Dermis blood vessel endothelial cell (primary cell): Measurements from ENCODE around the gene MOB3A. TPM values are rescaled to one million over a fixed set of nuclear protein-coding genes. Genes with fewer than 3 reads are reported as not detected.

Experiments used
- DNase-seq: peaks from one replicate; pipeline ENCODE4 v3.0.0; 2010
- total RNA-seq: library from RNA; depleted of rRNA; stranded (reverse); fragments of >200 nt; gene quantifications from 2 replicates; pipeline ENCODE4 v1.2.3, GENCODE V29; 2014

The MOB3A gene
- total RNA-seq, 1 donor from 2014 or later = 26.4 TPM

DNA sequence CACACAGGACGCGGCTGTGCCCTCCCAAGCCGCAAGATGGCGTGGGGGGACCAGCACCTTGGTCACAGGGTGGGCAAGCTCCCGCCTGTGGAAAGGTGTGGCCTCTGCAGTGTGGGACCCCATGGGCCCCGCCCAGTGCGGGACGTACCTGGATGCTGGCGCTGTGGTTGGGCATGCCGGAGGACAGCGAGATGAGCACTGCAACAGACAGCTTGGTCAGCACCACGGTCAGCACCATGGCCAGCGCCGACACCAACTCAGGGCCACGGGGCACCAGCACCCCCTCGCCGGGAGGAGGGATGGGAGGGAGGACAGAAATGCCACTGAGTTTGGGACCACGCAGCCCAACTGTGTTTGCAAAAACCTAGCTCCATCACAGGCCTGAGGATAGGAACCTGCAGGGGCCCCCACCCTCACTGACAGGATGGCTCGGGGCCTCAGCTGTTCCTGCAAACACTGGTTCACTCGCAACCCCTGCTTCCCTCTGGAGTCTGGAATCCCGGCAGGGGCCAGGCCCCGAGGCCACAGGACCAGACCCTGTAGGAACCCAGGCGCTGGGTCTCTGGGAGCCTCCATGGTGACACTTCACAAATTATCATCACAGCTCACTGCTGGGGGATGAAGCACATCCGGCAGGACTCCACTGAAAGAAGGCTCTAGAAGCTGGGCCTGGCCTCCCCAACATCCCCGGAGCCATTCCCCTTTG is 27.7 kb upstream of the MOB3A start:
- DNase-seq = peak; percentile 19

DNA sequence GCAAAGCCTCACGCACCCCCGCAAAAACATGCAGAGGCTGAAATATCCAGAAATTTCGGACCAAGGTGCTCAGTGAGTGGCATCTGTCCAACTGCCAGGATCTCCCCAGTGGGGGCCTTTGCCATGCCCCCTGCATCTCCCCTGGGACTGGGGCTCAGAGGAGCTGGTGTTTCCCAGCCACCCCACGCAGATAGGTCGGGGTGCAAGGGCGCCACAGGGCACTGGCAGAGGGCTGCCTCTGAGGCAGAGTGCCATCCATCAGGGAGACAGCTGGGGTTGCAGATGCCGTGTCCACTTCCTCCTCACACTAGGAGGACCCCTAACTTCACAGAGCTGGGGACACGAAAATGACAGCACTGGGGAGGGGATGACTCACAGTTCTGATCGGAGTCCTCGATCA is 26.9 kb upstream of the MOB3A start:
- DNase-seq = no peak

DNA sequence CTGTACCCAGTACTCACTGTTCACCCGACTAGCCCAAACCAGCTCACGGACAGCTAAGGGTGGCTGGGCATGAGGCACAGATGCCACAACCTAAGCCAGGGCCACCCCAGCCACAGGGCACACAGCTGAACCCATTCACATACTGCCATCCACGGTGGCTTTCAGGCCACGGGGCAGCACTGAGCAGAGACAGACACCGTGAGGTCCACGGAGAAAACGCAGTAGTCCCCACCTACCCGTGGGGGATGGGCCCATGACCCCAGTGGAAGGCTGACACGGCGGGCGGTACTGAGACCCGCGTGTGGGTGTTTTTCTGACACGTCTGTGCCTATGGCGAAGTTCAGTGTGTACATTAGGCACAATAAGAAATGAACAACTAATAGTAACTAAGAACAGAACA is 26.1 kb upstream of the MOB3A start:
- DNase-seq = no peak

DNA sequence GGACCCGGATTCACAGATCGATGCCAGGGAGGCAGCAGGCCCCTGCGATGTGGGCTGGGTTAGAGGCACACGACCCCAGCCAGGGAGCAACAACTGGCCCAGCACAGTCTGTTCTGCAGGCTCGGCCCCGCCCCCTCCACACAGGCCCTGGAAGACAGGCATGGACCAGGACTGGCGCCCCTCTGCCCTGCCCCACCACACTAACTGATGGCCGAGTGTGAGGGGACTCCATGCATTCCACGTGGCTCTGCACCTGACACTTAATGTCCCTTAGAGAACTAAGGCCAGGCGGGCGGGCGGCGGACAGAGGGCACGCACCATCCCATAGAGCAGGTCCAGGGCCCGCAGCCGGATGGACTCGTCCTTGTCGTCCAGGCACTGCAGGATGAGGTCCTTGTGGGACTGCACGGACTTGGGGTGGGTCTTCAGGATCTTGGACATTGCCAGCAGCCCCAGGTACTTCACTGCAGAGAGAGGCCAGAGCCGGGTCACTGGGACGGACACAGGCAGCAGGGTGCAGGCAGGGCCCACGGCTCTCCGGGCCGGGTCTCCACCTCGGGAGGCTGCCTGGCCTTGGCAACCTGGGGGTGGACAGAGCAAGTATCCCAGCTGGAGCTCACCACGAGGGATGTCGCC is 25.4 kb upstream of the MOB3A start:
- DNase-seq = no peak

DNA sequence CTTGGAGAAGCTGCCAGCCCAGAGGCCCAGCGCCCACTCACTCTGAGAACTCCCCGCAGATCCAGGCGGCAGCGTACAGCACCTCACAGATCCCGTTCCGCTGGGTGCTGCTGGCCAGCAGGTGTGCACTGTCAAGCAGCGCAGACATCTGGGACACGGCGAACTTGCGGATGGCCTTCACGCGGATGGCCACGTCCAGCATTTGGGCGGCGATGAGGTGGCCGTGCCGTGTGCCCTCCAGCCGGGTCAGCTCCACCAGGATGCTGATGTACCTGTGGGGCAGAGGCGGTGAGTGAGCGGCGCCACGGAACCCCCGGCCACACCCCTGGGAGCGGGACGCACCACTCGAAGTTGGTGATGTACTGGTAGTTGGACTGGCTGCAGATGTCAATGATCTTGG is 24.7 kb upstream of the MOB3A start:
- DNase-seq = no peak

DNA sequence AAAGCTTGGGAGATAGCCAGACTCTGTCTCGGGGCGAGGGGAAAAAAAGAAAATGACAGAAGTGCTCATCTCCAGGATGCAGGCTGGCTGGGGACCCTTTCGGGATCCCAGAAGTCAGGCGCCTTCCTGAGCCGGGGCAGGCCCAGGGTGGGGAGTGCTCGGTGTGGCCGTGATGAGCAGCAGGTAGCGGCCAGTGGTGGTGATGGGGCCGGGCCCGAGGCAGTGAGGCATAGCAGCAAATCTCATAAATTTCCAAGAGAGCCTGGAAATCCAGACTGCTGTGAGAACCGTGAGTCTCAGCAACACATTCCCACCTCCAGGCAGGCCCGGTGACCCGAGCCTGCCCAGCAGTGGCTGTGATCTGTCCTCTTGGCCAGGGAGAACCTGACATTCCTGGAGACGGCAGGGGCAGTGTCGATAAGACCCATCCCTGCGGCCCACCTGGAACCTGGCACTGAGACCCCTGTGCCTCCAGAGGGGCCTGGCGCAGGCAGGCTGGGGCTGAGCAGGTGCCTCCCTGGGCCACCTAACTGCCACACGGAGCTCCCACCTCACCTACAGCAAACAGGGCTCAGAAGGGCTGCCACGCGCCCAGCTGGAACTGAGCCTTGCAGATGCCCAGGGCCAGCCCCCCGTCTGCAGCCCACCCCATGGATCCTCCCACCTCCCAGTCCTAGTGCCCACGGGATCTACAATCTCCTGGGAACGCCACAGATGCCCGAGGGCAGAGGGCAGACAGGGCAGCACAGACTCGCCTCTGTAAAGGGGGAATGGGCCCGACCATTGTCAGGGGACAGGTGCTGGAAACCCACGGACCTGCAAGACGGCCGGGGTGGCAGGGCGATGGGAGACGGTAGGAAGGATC is 24.0 kb upstream of the MOB3A start:
- no peak for DNase-seq

DNA sequence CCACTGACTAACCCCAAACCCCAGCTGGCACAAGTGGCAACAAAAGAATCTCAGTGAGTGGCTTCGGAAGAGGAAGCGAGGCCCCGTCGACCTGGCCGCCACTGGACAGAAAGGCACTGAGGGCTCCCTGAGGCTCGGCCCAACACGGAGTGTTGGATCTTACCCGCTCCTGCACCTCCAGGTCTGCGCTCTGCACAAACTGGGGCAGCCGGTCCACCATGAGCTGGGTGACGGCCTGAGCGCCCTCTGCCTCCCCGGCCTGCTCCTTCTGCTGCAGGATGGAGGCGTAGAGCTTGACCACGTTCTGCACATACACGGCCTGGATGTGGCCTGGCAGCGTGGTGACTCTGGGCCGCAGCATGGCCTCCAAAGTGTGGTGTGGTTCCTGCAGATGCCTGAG is 22.3 kb upstream of the MOB3A start:
- no peak for DNase-seq

DNA sequence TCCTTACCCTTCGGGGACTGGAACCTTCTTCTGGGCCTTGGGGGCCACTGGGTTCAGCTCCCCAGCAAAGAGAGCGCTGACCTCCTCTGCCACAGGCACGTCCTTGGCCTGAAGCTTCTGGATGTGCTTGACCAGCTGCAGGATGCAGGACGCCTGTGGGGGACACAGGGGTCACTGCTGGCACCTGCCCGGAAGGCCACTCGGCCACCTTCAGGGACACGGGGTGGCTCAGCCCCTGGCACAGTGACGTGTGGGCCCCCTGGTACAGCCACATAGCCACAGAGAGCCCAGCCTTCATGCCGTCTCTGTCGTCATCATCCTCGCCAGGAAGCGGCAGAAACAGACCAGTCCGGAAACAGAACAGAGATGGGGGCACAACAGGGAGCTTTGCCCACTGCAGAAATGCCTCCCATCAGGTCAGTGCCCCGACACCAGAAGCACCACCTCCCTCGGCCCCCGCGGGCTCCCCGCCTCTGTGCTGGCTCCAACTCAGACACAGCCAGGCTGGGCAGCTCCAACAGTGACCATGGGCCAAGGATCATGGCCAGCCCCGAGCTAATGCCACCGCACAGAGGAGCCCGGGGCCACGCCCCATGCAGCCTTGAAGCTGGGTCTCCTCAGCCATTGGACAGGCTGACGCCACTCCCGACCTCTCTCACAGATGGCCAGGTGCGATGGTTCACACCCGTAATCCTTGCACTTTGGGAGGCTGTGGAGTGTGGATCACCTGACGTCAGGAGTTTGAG is 21.3 kb upstream of the MOB3A start:
- no peak for DNase-seq

DNA sequence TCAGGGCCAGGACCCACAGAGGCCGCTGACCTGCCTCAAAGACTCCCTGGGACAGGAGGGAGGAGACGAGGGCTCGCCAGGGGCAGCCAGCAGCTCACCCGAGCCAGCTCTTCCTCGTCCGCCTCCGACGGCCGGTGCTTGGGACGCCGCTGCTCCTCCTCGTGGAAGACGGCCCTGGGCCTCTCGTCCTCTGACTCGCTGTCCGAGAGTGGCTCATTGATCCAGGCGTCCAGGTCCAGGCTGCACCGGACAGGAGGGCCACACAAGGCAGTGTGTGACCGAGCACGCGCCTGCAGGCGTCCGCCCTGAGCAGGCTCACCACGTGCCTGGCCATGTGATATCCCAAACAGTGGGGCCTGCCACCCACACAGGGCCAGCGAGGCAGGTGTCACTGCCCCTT is 20.4 kb upstream of the MOB3A start:
- DNase-seq = no peak

DNA sequence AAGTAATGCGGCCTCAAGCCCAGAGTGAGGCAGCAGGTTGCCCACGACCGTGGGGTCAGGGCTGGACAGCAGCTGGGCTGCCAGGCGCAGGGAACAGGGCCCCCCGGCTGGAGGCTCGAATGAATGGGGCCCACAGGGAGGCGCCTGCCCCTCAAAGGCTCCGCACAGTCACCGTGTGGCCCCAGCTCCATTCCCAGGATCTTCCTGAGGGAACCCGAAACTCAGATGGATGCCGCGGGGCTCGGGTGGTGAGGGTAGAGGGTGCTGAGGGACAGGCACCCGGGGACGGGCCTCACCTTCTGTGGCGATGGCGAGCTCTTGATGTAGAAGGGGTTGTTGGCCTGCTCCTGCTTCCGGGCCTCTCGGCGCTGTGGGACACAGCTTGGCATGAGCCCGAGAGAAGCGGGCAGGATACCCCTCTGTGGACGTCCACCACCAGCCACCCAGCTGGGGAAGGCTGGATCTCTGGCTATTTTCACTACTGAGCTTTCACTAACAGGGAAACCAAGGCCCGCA is 19.8 kb upstream of the MOB3A start:
- no peak for DNase-seq

DNA sequence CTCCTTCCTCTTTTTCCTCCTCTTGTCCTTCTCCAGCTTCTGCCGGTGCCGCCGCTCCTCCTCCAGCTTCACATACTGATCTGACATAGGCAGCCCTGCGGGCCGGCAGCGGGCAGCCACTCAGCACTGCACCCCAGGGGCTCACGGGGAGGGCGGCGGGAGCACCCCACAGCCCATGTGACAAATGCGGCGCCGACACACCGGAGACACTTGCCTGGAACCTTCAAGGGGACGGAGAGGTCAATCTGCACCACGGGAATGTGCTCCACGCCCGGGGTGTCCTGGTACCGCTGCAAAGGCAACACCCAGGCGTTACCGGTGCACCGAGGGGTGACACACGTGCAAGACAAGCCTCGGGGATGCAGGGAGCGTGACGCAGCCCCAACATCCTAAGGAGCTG is 19.2 kb upstream of the MOB3A start:
- DNase-seq = no peak

DNA sequence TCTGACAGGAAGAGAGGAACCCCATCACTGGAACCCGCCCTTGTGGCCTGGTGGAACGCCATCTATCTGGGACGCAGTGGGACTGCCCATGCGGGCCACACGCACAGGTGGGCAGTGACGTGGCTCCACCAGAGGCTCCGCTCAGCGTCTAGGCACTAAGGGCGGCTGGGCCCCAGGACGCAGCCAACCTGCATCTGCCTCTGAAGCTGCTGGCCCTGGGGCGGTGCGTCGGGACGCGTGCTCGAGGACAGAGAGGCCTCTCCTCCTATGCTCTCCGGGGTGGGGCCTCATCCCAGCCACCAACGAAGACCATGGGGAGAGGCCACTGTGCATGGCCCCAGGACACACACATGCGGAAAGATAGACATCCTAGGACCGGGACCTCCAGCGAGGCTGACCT is 18.7 kb upstream of the MOB3A start:
- DNase-seq = no peak

DNA sequence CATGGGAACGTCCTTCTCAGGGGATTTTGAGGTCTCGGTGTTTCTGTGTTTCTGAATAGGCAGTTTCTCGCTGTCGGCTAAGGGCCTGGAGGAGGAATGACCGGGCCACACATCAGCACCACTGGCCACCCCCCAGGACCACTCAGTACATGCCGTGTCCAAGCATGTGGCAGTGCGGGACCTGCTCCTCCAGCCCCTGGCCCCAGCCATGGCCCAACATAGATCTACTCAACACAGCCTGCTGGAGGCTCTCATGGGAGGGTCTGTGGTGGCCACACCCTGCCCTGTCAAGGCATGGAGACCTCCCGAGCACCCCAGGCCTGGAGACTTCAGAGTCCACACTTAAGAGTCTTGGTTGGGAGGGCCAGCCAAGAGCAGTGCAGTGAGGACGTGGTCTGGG is 18.1 kb upstream of the MOB3A start:
- no peak for DNase-seq

DNA sequence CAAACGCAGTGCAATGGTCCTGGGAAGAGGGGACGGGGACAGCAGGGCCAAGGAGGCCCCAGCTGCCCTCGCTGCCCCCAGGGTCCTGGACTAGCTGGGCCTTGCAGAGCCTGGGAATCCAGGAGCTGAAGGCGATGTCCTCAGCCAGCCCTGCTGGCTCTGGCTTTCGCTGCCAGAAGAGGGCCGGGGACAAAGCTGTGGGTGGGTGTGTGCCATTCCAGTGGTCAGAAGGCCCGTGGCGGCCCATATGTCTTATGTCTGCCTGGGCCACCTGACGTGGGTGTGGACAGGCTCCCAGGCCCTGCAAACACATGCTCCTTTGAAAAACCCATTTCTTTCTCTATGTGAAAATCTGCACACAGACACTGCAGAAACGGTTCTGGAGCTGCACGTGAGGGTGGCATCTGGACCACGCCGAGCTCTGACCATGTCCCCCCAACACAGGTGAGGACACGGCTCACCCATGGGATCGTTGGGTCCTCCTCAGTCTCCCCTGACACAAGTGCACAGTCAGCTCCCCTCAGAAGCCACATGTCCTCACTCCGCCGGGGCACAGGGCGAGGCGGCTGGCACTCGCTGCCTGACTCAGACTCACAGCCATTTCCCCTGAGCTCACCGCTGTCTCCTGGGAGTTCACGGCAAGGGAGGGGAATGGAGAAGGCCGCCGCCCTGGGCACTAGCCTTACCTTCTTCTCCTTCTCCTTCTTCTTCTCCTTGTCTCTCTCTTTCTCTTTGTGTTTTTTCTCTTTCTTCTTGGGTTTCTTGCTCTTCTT is 17.5 kb upstream of the MOB3A start:
- peak; percentile 65 for DNase-seq

DNA sequence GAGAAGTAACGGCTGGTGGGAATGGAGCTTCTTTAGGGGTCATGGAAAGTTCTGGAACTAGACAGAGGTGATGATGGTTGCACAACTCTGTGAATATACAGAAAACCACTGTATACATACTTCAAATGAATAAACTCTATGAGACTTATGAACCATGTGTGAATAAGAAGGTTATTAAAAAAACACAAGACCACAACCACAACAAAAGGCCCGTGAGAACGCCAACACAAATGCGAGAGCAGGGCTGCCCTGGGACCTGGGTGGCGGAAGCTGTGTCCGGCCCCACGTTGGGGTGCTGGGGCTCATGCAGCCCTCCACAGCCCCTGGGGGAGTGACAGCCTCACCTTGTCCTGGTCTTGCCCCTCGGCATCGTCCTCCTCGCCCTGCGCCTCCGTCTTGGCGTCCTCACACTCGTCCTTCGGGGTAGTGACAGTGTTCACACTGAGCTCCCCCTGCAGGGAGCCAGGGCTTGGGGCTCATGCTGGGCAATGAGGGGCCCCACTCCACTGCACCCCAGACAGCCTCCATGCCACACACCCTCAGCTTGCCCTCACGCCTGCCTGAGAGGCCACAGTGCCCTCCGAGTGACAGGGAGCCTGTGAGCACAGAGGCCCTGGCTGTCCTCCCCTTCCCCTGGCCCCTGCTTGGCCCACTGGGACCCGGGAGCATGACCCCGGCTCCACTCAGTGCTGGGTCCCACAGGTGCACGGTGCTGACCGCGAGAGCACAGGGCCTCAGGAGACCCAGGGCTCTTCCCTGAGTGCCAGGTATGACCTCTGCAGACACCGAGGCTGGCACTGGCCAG is 16.6 kb upstream of the MOB3A start:
- no peak for DNase-seq

DNA sequence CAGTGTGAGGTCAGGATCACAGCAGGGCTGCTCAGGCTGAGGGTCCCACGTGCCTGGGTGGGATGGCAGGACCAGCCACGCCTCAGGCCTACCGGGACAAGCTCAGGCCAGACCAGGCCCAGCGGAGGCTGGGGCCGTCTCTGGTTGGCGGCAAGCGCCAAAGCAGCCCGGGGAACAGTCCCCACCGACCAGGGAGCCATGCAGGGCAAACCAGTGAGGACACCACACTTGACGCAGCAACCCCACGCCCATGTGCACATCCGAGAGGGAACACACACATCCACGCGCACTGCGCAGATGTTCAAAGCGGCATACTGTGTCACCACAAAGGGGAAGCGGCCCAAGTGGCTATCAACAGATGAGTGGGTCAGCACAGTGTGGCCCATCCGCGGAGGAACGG is 15.8 kb upstream of the MOB3A start:
- no peak for DNase-seq

DNA sequence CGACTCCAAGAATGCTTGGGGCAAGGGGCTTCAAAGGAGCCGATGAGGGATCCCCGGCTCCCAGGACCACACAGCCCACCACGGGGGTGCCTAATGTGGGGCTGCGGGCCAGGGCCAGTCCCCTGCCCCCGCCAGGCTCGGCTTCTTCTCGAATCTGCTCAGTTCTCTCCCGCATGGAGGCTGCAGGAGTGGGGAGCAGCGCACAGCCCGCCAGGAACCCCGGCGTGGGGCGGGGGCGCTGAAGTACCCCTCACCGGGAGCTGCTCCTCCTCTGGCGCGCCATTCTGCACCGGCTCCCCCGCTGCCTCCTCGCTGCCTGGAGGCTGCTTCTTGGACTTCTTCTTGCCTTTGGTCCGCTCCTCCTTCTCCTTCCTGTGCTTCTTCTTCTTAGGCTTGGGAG is 15.3 kb upstream of the MOB3A start:
- no peak for DNase-seq

DNA sequence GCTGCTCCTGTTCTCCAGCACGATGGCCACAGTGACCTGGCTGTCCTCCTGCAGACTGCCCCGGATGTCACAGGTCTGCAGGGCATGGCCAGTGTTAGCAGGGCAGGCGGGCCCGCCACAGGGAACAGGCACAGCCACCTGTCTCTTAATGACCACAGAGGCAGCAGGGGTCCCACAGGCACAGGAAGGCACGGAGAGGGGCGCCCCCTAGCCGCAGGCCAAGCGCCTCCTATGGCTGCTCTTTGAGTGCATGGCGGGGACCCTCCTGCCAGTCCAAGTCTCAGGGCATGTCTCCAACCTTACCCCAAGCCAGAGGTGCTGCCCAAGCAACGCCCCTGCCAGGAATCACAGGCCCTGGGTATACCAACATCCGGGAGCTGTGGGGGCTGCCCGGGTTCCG is 14.7 kb upstream of the MOB3A start:
- DNase-seq = no peak

DNA sequence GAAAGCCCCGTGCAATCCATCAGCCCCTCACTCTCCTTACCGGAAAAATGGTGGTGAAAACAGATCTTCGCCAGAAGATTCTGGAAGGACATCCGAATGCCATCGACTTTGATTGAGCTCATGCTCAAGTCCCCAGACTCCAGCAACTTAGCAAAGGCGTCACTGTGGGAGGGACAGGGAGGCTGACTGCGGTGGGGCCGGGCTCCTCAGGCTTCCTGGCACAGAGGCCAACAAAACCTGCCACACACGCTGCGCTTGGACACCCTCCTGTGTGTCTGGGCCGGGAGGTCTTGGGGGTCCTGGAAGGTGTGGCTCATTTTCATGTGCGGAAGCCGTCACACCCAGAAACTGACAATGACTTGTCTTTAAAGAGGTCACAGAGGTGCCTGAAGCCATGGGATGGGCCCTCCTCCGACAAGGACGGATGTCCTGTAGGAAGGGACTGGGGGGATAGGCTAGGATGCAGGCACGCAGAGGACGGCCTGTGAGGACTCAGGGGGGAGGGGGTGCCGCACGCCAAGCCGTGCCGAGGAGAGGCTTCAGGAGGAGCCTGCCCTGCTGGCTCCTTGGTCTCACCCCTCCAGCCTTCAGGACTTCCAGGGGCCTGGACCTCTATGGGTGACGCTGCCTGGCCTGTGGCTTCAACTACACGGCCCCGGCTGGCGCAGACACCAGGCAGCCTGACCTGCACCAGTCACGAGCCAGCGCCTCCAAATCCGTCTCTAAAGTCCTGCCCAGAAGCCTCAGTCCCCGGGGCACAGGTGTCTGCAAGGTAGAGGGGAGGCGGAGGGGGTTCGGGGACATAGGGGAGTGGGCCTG is 13.1 kb upstream of the MOB3A start:
- DNase-seq = no peak
